Endothelial cell of umbilical vein (primary cell): ENCODE data around the gene COMMD9. TPM values are rescaled to one million over a fixed set of nuclear protein-coding genes. Genes with fewer than 3 reads are reported as not detected.

Experiments
- BruUV-seq: library from RNA; stranded (reverse); fragments of 400-500 nt; replicated peaks from 2 replicates; lab custom pipeline; 2021; lab: Mats Ljungman, UMichigan
- CTCF ChIA-PET: fragments of 300-600, 350-600 bp; sonication (Branson Sonifier 250); formaldehyde crosslinking; loops from one replicate; lab custom pipeline; 2021; ENCODE audit warnings: antibody characterized with exemption, inconsistent platforms; lab: Charles Lee
- POLR2A ChIA-PET: fragments of 300-600, 350-600 bp; sonication (Branson Sonifier 250); formaldehyde crosslinking; loops from one replicate; lab custom pipeline; 2021; ENCODE audit warnings: antibody characterized with exemption, inconsistent platforms; lab: Charles Lee
- DNase-seq: peaks from one replicate; pipeline ENCODE4 v3.0.0-alpha.2; 2011; ENCODE audit warnings: low read depth, low spot score
- FAIRE-seq: peaks from 2 replicates; lab custom pipeline; 2011; peaks lifted over from hg19 to GRCh38; lab: Jason Lieb, UNC
- H2AFZ ChIP-seq: 2 replicates; pipeline ENCODE4 v1.6.0; 2012; ENCODE audit warnings: low read depth, low read length, control low read depth, inconsistent platforms
- H3K27ac ChIP-seq: 2 replicates; pipeline ENCODE4 v1.5.1; 2011; ENCODE audit warnings: low read depth, mild to moderate bottlenecking, control low read depth, low read length, moderate library complexity; ENCODE audit not compliant: insufficient read depth
- H3K27me3 ChIP-seq, 2 experiments: 2 replicates each; pipeline versions ENCODE4 v1.6.0 to v1.6.1; 2011; ENCODE audit warnings: low read length in 2 of 2, mixed read lengths in 1 of 2; ENCODE audit not compliant: control insufficient read depth in 2 of 2, insufficient read depth in 2 of 2
- H3K36me3 ChIP-seq, 2 experiments: 2 replicates in 1 of 2; 3 replicates in 1 of 2; pipeline ENCODE4 v1.5.1; 2011; ENCODE audit warnings: low read length in 2 of 2, mild to moderate bottlenecking in 1 of 2, moderate library complexity in 1 of 2; ENCODE audit not compliant: control insufficient read depth in 2 of 2, insufficient read depth in 2 of 2; ENCODE audit errors: extremely low read depth in 1 of 2
- H3K4me1 ChIP-seq: 3 replicates; pipeline ENCODE4 v1.5.1; 2011; ENCODE audit warnings: mild to moderate bottlenecking, low read length; ENCODE audit not compliant: control insufficient read depth, insufficient read depth; ENCODE audit errors: extremely low read depth
- H3K4me2 ChIP-seq: 2 replicates; pipeline ENCODE4 v1.6.1; 2011; ENCODE audit warnings: low read length, control low read depth, mixed read lengths; ENCODE audit not compliant: insufficient read depth
- H3K4me3 ChIP-seq, 3 experiments: fragments of 200-600 bp in 1 of 3; sonication (generic), shearing (Covaris generic) in 1 of 3; replicated peaks in 1 of 3; 2 replicates each; pipeline ENCODE4 v1.5.1; 2011 to 2016; ENCODE audit warnings: control low read depth in 3 of 3, low read length in 3 of 3, mild to moderate bottlenecking in 2 of 3, inconsistent platforms in 1 of 3, low read depth in 1 of 3, moderate library complexity in 1 of 3; ENCODE audit not compliant: insufficient read depth in 1 of 3
- H3K79me2 ChIP-seq: 2 replicates; pipeline ENCODE4 v1.6.0; 2012; ENCODE audit warnings: low read length, inconsistent platforms; ENCODE audit not compliant: control insufficient read depth, insufficient read depth
- H3K9ac ChIP-seq: replicated peaks from 2 replicates; pipeline ENCODE3; 2011; ENCODE audit warnings: low read length, control low read depth; ENCODE audit not compliant: insufficient read depth; ENCODE audit errors: extremely low read depth
- H3K9me1 ChIP-seq: replicated peaks from 3 replicates; pipeline ENCODE4 v1.6.0; 2011; ENCODE audit warnings: mild to moderate bottlenecking, low read length; ENCODE audit not compliant: control insufficient read depth, insufficient read depth; ENCODE audit errors: extremely low read depth
- H3K9me3 ChIP-seq: replicated peaks from 2 replicates; pipeline ENCODE4 v1.5.1; 2012; ENCODE audit warnings: low read length, inconsistent platforms; ENCODE audit not compliant: control insufficient read depth, insufficient read depth
- H4K20me1 ChIP-seq: replicated peaks from 2 replicates; pipeline ENCODE3; 2011; ENCODE audit warnings: mild to moderate bottlenecking, low read length; ENCODE audit not compliant: control insufficient read depth, insufficient read depth; ENCODE audit errors: extremely low read depth
- EZH2 ChIP-seq: IDR thresholded peaks from 2 replicates; pipeline ENCODE4 v1.6.1; 2012; ENCODE audit warnings: borderline replicate concordance, low read depth, mild to moderate bottlenecking, moderate library complexity, low read length, inconsistent platforms; ENCODE audit not compliant: severe bottlenecking
- FOS ChIP-seq: IDR thresholded peaks from 2 replicates; pipeline ENCODE4 v1.6.1; 2011; ENCODE audit warnings: mild to moderate bottlenecking, low read length, moderate library complexity, borderline replicate concordance; ENCODE audit not compliant: insufficient read depth
- GATA2 ChIP-seq: IDR thresholded peaks from 2 replicates; pipeline ENCODE4 v1.7.0; 2011; ENCODE audit warnings: low read depth, mild to moderate bottlenecking, moderate library complexity, mixed read lengths, low read length; ENCODE audit not compliant: insufficient read length, insufficient read depth
- JUN ChIP-seq: IDR thresholded peaks from 2 replicates; pipeline ENCODE4 v1.6.1; 2011; ENCODE audit warnings: borderline replicate concordance, low read depth; ENCODE audit not compliant: insufficient read length, insufficient read depth
- MYC ChIP-seq: IDR thresholded peaks from one replicate; pipeline ENCODE4 v1.6.1; 2011; ENCODE audit warnings: mild to moderate bottlenecking, low read depth, low read length
- POLR2A ChIP-seq: IDR thresholded peaks from 2 replicates; pipeline ENCODE4 v1.6.1; 2012; ENCODE audit warnings: low read depth, mild to moderate bottlenecking, control low read depth, low read length
- POLR2AphosphoS5 ChIP-seq: IDR thresholded peaks from 2 replicates; pipeline ENCODE4 v1.6.1; 2012; ENCODE audit warnings: low read depth, mild to moderate bottlenecking, control low read depth, low read length, moderate library complexity; ENCODE audit not compliant: insufficient read depth
- dilution Hi-C: fragments of 300-500 bp; cut with MboI; formaldehyde crosslinking; loops from one replicate; pipeline ENCODE4 v1.15.0; 2019; ENCODE audit warnings: low sequenced_read_pairs; ENCODE audit not compliant: extremely low pct_ligation_motif_present
- intact Hi-C: fragments of 100-400 bp; cut with micrococcal nuclease; formaldehyde crosslinking; loops from one replicate; pipeline ENCODE4 v1.10.0; 2022
- polyA plus RNA-seq, 4 experiments: library from polyadenylated mRNA; depleted of rRNA in 3 of 4; stranded (reverse) in 3 of 4; unstranded in 1 of 4; fragments of >200 nt; gene quantifications; 2 replicates each; pipeline versions ENCODE4 v1.2.1 to v1.2.3, GENCODE V29; 2011 to 2012; ENCODE audit warnings: missing spikeins in 1 of 4
- total RNA-seq: library from RNA; stranded (reverse); gene quantifications from 2 replicates; pipeline ENCODE4 v1.2.3, GENCODE V29; 2021
- TF ChIP-seq, protein P1 (sequence below), 2 donors: IDR thresholded peaks; 1 replicate in 1 of 2; 2 replicates in 1 of 2; pipeline ENCODE4 v1.5.1; 2011; ENCODE audit warnings: low read length in 2 of 2, mild to moderate bottlenecking in 2 of 2, moderate library complexity in 2 of 2, control low read depth in 1 of 2, inconsistent platforms in 1 of 2, low read depth in 1 of 2; ENCODE audit not compliant: insufficient read depth in 1 of 2; ENCODE audit errors: extremely low read depth in 1 of 2
- TF ChIP-seq, protein P2 (sequence below): IDR thresholded peaks from 2 replicates; pipeline ENCODE4 v1.6.1; 2011; ENCODE audit not compliant: insufficient read depth, insufficient read length

The COMMD9 gene
- total and polyA plus RNA-seq, 2 donors (not counting 3 experiments of a cell fraction or from before 2014, with no cell fraction given), result 65.1 to 78.9 TPM

DNA sequence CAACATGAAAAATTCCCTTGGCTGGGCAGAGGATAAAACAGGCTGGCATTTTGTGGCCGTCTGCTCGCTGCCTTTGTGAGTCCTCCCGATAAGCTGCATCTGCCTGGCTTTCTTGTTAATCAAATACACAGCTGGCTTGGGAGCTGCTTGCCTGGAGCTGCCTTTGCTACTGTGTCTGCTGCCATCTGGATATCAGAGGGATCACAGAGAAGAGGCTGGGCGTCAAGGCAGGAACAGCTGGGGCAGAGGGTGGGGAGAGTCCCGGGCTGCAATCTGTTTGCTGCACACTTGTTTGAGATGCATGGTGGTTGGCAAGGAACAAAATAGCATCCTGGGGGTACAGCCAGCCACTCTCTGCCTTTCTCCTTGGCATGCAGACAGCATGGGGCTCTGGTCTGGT is 36.0 kb downstream of the COMMD9 start:
- H4K20me1 ChIP-seq, result no peaks in the 10 kb centered on the region
- H3K9me1 ChIP-seq, result no peaks in the 10 kb centered on the region
- TF ChIP-seq EZH2 (no peak), POLR2AphosphoS5 (no peak), GATA2 (no peak)
- no peaks in the 10 kb centered on the region for H3K79me2 ChIP-seq
- BruUV-seq, result no TSS peak
- H3K27me3 ChIP-seq, result peaks cover 6 to 10% of the 10 kb centered on the region in 2 experiments
- H3K4me3 ChIP-seq, result no peak overlapping the region
- H3K27ac ChIP-seq, result no peak overlapping the region
- ChIA-PET POLR2A (no interaction called here), CTCF (interaction anchor here (0.7 to 2.0 kb wide), 2 partner anchors 142 to 431 kb away, joined by 3 to 7 read pairs; no protein-coding TSS in a partner anchor)
- H3K36me3 ChIP-seq, result no peaks in the 10 kb centered on the region
- H3K4me2 ChIP-seq, result no peak overlapping the region
- H2AFZ ChIP-seq, result no peak overlapping the region
- no peak for DNase-seq
- no peak for FAIRE-seq
- intact Hi-C loops, result no loop called here
- dilution Hi-C loops, result loop anchor here (25.0 kb wide), 2 partner anchors 441 to 641 kb away; partner anchors contain the start of gene FJX1
- H3K9ac ChIP-seq, result no peak overlapping the region
- no peaks in the 10 kb centered on the region for H3K4me1 ChIP-seq
- no peaks in the 10 kb centered on the region for H3K9me3 ChIP-seq

DNA sequence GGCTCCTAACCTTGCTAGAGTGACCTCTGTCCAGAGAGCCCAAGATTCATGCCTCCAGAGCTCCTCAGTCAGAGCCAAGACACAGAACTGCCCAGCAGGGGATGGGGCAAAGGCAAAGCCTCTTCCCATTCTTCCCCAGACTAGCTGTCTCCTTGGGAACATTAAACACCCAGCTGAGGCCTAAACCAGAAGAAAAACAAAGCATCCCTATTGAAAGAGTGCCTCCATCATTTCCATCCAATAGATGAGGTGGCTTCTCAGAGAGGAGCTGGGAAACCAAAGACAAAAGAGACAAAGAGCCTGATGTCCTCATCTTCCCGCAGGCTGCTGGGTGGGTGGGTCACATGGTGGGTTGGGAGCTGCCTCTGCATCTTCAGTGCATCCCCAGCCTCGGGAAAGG is 37.4 kb downstream of the COMMD9 start:
- dilution Hi-C loops, result loop anchor here (25.0 kb wide), 2 partner anchors 440 to 640 kb away; partner anchors contain the start of gene FJX1
- H2AFZ ChIP-seq, result no peak overlapping the region
- H3K9ac ChIP-seq, result no peak overlapping the region
- POLR2A ChIA-PET, result no interaction called here
- H3K27me3 ChIP-seq, result peaks cover 6 to 13% of the 10 kb centered on the region in 2 experiments
- H3K4me2 ChIP-seq, result no peak overlapping the region
- no peaks in the 10 kb centered on the region for H4K20me1 ChIP-seq
- no peak overlapping the region for H3K4me3 ChIP-seq
- H3K36me3 ChIP-seq, result no peaks in the 10 kb centered on the region
- FAIRE-seq, result no peak
- H3K9me1 ChIP-seq, result no peaks in the 10 kb centered on the region
- no peak for TF ChIP-seq EZH2
- TF ChIP-seq, protein P1, sequence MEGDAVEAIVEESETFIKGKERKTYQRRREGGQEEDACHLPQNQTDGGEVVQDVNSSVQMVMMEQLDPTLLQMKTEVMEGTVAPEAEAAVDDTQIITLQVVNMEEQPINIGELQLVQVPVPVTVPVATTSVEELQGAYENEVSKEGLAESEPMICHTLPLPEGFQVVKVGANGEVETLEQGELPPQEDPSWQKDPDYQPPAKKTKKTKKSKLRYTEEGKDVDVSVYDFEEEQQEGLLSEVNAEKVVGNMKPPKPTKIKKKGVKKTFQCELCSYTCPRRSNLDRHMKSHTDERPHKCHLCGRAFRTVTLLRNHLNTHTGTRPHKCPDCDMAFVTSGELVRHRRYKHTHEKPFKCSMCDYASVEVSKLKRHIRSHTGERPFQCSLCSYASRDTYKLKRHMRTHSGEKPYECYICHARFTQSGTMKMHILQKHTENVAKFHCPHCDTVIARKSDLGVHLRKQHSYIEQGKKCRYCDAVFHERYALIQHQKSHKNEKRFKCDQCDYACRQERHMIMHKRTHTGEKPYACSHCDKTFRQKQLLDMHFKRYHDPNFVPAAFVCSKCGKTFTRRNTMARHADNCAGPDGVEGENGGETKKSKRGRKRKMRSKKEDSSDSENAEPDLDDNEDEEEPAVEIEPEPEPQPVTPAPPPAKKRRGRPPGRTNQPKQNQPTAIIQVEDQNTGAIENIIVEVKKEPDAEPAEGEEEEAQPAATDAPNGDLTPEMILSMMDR (IDR thresholded peaks at IDR 0.05; ENCODE audit: extremely low read depth in 1 of 2, insufficient read depth in 1 of 2, low read depth in 1 of 2, low read length in 2 of 2), result no peak
- TF ChIP-seq JUN, result no peak
- TF ChIP-seq POLR2A, result no peak
- TF ChIP-seq GATA2, result no peak
- no peak for TF ChIP-seq POLR2AphosphoS5
- TF ChIP-seq, protein P2, sequence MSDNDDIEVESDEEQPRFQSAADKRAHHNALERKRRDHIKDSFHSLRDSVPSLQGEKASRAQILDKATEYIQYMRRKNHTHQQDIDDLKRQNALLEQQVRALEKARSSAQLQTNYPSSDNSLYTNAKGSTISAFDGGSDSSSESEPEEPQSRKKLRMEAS, result no peak
- TF ChIP-seq FOS, result no peak
- no peak for TF ChIP-seq MYC
- CTCF ChIA-PET, result interaction anchor here (0.6 to 2.0 kb wide), 4 partner anchors 12 to 764 kb away, joined by 3 to 7 read pairs (median 4); no protein-coding TSS in a partner anchor
- intact Hi-C loops, result no loop called here
- BruUV-seq, result no TSS peak
- H3K9me3 ChIP-seq, result no peaks in the 10 kb centered on the region
- no peak overlapping the region for H3K27ac ChIP-seq
- no peaks in the 10 kb centered on the region for H3K4me1 ChIP-seq
- no peak for DNase-seq
- no peaks in the 10 kb centered on the region for H3K79me2 ChIP-seq
